IMR-90 (cell line): ENCODE results near the gene MFAP1. TPM values are rescaled to one million over a fixed set of nuclear protein-coding genes. Genes with fewer than 3 reads are reported as not detected.

Source experiments
- ATAC-seq: fragments of 200-7000 bp; cut with Tn5 transposase; 2 replicates; pipeline ENCODE4 v1.9.1; 2020; ENCODE audit warnings: low read depth, mild to moderate bottlenecking, moderate library complexity
- BruUV-seq: library from RNA; stranded (reverse); fragments of 400-500 nt; replicated peaks from 2 replicates; lab custom pipeline; 2021; lab: Mats Ljungman, UMichigan
- CTCF ChIA-PET: fragments of 300-600 bp; formaldehyde crosslinking; extraction: SDS; loops from one replicate; lab custom pipeline; 2021; ENCODE audit warnings: antibody characterized with exemption; lab: Yijun Ruan, JAX
- POLR2A ChIA-PET: fragments of 300-600 bp; sonication (Branson Sonifier 250); formaldehyde crosslinking; loops from one replicate; lab custom pipeline; 2022; ENCODE audit warnings: antibody characterized with exemption; ENCODE audit not compliant: unreplicated experiment; lab: Charles Lee
- DNase-seq: peaks from one replicate; pipeline ENCODE4 v3.0.0; 2013
- H2AFZ ChIP-seq: replicated peaks from 2 replicates; pipeline ENCODE3; 2013; ENCODE audit warnings: low read length, mild to moderate bottlenecking; ENCODE audit not compliant: poor library complexity
- H2AK5ac ChIP-seq: 2 replicates; pipeline ENCODE4 v1.6.1; 2013; ENCODE audit warnings: low read depth, low read length, inconsistent platforms
- H2AK9ac ChIP-seq: replicated peaks from 2 replicates; pipeline ENCODE3; 2013; ENCODE audit warnings: mild to moderate bottlenecking, low read depth, low read length, moderate library complexity; ENCODE audit not compliant: poor library complexity
- H2BK120ac ChIP-seq: 2 replicates; pipeline ENCODE4 v1.6.1; 2013; ENCODE audit warnings: low read depth, low read length, inconsistent platforms
- H2BK15ac ChIP-seq: 3 replicates; pipeline ENCODE4 v1.6.1; 2013; ENCODE audit warnings: low read depth, low read length, inconsistent platforms
- H2BK20ac ChIP-seq: 2 replicates; pipeline ENCODE4 v1.6.1; 2013; ENCODE audit warnings: low read depth, mild to moderate bottlenecking, inconsistent platforms, low read length, moderate library complexity
- H2BK5ac ChIP-seq: 2 replicates; pipeline ENCODE4 v1.6.1; 2013; ENCODE audit warnings: mild to moderate bottlenecking, low read depth, low read length, inconsistent platforms; ENCODE audit not compliant: poor library complexity, severe bottlenecking
- H3K14ac ChIP-seq: replicated peaks from 2 replicates; pipeline ENCODE4 v1.6.1; 2013; ENCODE audit warnings: low read depth, low read length, inconsistent platforms
- H3K18ac ChIP-seq: 2 replicates; pipeline ENCODE4 v1.6.1; 2013; ENCODE audit warnings: low read depth, low read length, control low read depth
- H3K23ac ChIP-seq: 2 replicates; pipeline ENCODE4 v1.6.1; 2013; ENCODE audit warnings: low read depth, low read length, inconsistent platforms
- H3K27ac ChIP-seq: 2 replicates; pipeline ENCODE4 v1.5.1; 2013; ENCODE audit warnings: mild to moderate bottlenecking, control low read depth, low read length; ENCODE audit not compliant: insufficient read depth
- H3K27me3 ChIP-seq: 2 replicates; pipeline ENCODE4 v1.6.1; 2013; ENCODE audit warnings: low read length; ENCODE audit not compliant: control insufficient read depth, insufficient read depth
- H3K36me3 ChIP-seq: 2 replicates; pipeline ENCODE4 v1.6.1; 2013; ENCODE audit warnings: low read length, mixed read lengths; ENCODE audit not compliant: control insufficient read depth, insufficient read depth
- H3K4ac ChIP-seq: 2 replicates; pipeline ENCODE4 v1.6.1; 2013; ENCODE audit warnings: low read depth, low read length, inconsistent platforms
- H3K4me1 ChIP-seq: 2 replicates; pipeline ENCODE4 v1.6.1; 2013; ENCODE audit warnings: low read length, mixed read lengths; ENCODE audit not compliant: control insufficient read depth, insufficient read depth
- H3K4me2 ChIP-seq: 2 replicates; pipeline ENCODE4 v1.6.1; 2013; ENCODE audit warnings: low read depth, mild to moderate bottlenecking, control low read depth, low read length, moderate library complexity
- H3K4me3 ChIP-seq: 2 replicates; pipeline ENCODE4 v1.5.1; 2013; ENCODE audit warnings: low read depth, mild to moderate bottlenecking, control low read depth, low read length, moderate library complexity; ENCODE audit not compliant: insufficient read depth
- H3K56ac ChIP-seq: 2 replicates; pipeline ENCODE4 v1.6.1; 2013; ENCODE audit warnings: low read length, inconsistent platforms; ENCODE audit not compliant: insufficient read depth; ENCODE audit errors: extremely low read depth
- H3K79me1 ChIP-seq, 2 experiments: 2 replicates each; pipeline ENCODE4 v1.6.1; 2013; ENCODE audit warnings: low read length in 2 of 2, inconsistent platforms in 1 of 2, low read depth in 1 of 2
- H3K9ac ChIP-seq: 2 replicates; pipeline ENCODE4 v1.6.1; 2013; ENCODE audit warnings: low read depth, low read length, control low read depth
- H3K9me1 ChIP-seq: 2 replicates; pipeline ENCODE4 v1.6.1; 2013; ENCODE audit warnings: low read length, inconsistent platforms; ENCODE audit not compliant: insufficient read depth
- H3K9me3 ChIP-seq: 2 replicates; pipeline ENCODE4 v1.6.1; 2013; ENCODE audit warnings: low read length; ENCODE audit not compliant: control insufficient read depth, insufficient read depth
- H4K20me1 ChIP-seq: 2 replicates; pipeline ENCODE4 v1.6.1; 2013; ENCODE audit warnings: low read length, inconsistent platforms; ENCODE audit not compliant: insufficient read depth
- H4K5ac ChIP-seq: 2 replicates; pipeline ENCODE4 v1.6.1; 2013; ENCODE audit warnings: mild to moderate bottlenecking, low read depth, low read length, control low read depth
- H4K8ac ChIP-seq, 2 experiments: 2 replicates each; pipeline ENCODE4 v1.6.1; 2013; ENCODE audit warnings: low read depth in 2 of 2, low read length in 2 of 2, control low read depth in 1 of 2, inconsistent platforms in 1 of 2
- H4K91ac ChIP-seq: 2 replicates; pipeline ENCODE4 v1.6.1; 2013; ENCODE audit warnings: low read depth, low read length, inconsistent platforms; ENCODE audit not compliant: insufficient read depth
- BHLHE40 ChIP-seq: fragments of 150-350 bp; IDR thresholded peaks from 2 replicates; pipeline ENCODE4 v1.6.1; 2016; ENCODE audit warnings: mild to moderate bottlenecking, low read depth, low read length
- CEBPB ChIP-seq: IDR thresholded peaks from 2 replicates; pipeline ENCODE4 v1.6.1; 2012; ENCODE audit warnings: low read depth, low read length, improper control_type of control experiment
- CHD1 ChIP-seq: IDR thresholded peaks from 2 replicates; pipeline ENCODE4 v1.6.1; 2012; ENCODE audit warnings: low read depth, low read length, improper control_type of control experiment
- CTCF ChIP-seq: conservative IDR thresholded peaks from 2 replicates; pipeline ENCODE4 v1.5.1; 2012; ENCODE audit warnings: mild to moderate bottlenecking, low read depth, low read length, improper control_type of control experiment
- FOS ChIP-seq: fragments of 150-350 bp; IDR thresholded peaks from 2 replicates; pipeline ENCODE4 v1.6.1; 2016; ENCODE audit warnings: low read depth, low read length
- MAFK ChIP-seq: IDR thresholded peaks from 2 replicates; pipeline ENCODE4 v1.6.1; 2012; ENCODE audit warnings: low read depth, low read length, improper control_type of control experiment
- MAZ ChIP-seq: IDR thresholded peaks from 2 replicates; pipeline ENCODE4 v1.6.1; 2012; ENCODE audit warnings: low read depth, mild to moderate bottlenecking, low read length, improper control_type of control experiment, moderate library complexity, borderline replicate concordance
- MXI1 ChIP-seq: IDR thresholded peaks from 2 replicates; pipeline ENCODE4 v1.6.1; 2012; ENCODE audit warnings: low read depth, mild to moderate bottlenecking, low read length, moderate library complexity, borderline replicate concordance
- NFE2L2 ChIP-seq: fragments of 150-350 bp; IDR thresholded peaks from 2 replicates; pipeline ENCODE4 v1.6.1; 2016; ENCODE audit warnings: low read depth, mild to moderate bottlenecking, low read length
- POLR2A ChIP-seq: IDR thresholded peaks from 2 replicates; pipeline ENCODE4 v1.6.1; 2012; ENCODE audit warnings: mild to moderate bottlenecking, low read depth, low read length
- RAD21 ChIP-seq: IDR thresholded peaks from 2 replicates; pipeline ENCODE4 v1.6.1; 2012; ENCODE audit warnings: low read length, improper control_type of control experiment
- RCOR1 ChIP-seq: IDR thresholded peaks from 2 replicates; pipeline ENCODE4 v1.6.1; 2012; ENCODE audit warnings: mild to moderate bottlenecking, low read length, improper control_type of control experiment; ENCODE audit not compliant: insufficient replicate concordance
- RFX5 ChIP-seq: IDR thresholded peaks from 2 replicates; pipeline ENCODE4 v1.8.0; 2012; ENCODE audit warnings: low read depth, mild to moderate bottlenecking, low read length, moderate library complexity
- SMC3 ChIP-seq: fragments of 150-350 bp; IDR thresholded peaks from 2 replicates; pipeline ENCODE4 v1.6.1; 2016; ENCODE audit warnings: low read depth, mild to moderate bottlenecking, antibody characterized with exemption, low read length, moderate library complexity
- WGBS, 2 experiments: methylation state at CpG; one replicate each; pipeline versions ENCODE4 v1.1.5 to v1.1.7; 2013; ENCODE audit warnings: missing lambda C conversion rate in 2 of 2; ENCODE audit not compliant: insufficient read length in 1 of 2; ENCODE audit errors: extremely low coverage in 2 of 2; 5-methylcytosine and 5-hydroxymethylcytosine counted together
- dilution Hi-C: fragments of 300-500 bp; cut with HindIII; formaldehyde crosslinking; loops from one replicate; pipeline ENCODE4 v1.14.3; 2018; ENCODE audit warnings: low sequenced_read_pairs; ENCODE audit not compliant: unreplicated experiment
- in situ Hi-C: fragments of 300-500 bp; cut with MboI; formaldehyde crosslinking; loops from 3 replicates; pipeline ENCODE4 v1.14.3; 2019; ENCODE audit warnings: low sequenced_read_pairs, inconsistent platforms, mixed read lengths
- intact Hi-C: fragments of 100-400 bp; cut with micrococcal nuclease; formaldehyde crosslinking; loops from 2 replicates; pipeline ENCODE4 v1.10.0; 2022
- polyA plus RNA-seq, 3 experiments: library from polyadenylated mRNA; depleted of rRNA; stranded (reverse); fragments of >200 nt; gene quantifications; 2 replicates each; pipeline ENCODE4 v1.2.3, GENCODE V29; 2012; ENCODE audit warnings: low replicate concordance in 1 of 3
- total RNA-seq: library from RNA; depleted of rRNA; stranded (reverse); fragments of >200 nt; gene quantifications from 2 replicates; pipeline ENCODE4 v1.2.3, GENCODE V29; 2012
- TF ChIP-seq, protein P1 (sequence below): fragments of 150-350 bp; IDR thresholded peaks from 2 replicates; pipeline ENCODE4 v1.6.1; 2017; ENCODE audit warnings: mild to moderate bottlenecking, antibody characterized with exemption, low read length, low read depth
- TF ChIP-seq, protein P2 (sequence below): fragments of 150-350 bp; IDR thresholded peaks from 2 replicates; pipeline ENCODE4 v1.6.1; 2016; ENCODE audit warnings: low read depth, mild to moderate bottlenecking, low read length, moderate library complexity, borderline replicate concordance

Gene MFAP1
- total and polyA plus RNA-seq, 2 of the 4 experiments (the other 2 are of a cell fraction), result 21.6 to 28.5 TPM

- Histone ChIP-seq H3K4me2 (no peak overlapping the region), H2BK20ac (no peak overlapping the region), H3K36me3 (peaks cover 7% of the 10 kb centered on the region), H2AK9ac (no peak overlapping the region), H2BK120ac (no peak overlapping the region), H3K9me1 (no peaks in the 10 kb centered on the region), H3K4ac (no peak overlapping the region), H3K4me1 (no peaks in the 10 kb centered on the region), H4K8ac (no peak overlapping the region), H2BK5ac (no peak overlapping the region), H3K79me1 (no peaks in the 10 kb centered on the region), H3K27ac (no peak overlapping the region), H2BK15ac (no peak overlapping the region), H3K23ac (no peak overlapping the region), H3K9me3 (no peaks in the 10 kb centered on the region), H3K18ac (no peak overlapping the region), H3K56ac (no peak overlapping the region), H4K20me1 (no peaks in the 10 kb centered on the region), H4K91ac (no peak overlapping the region), H3K27me3 (no peaks in the 10 kb centered on the region), H3K9ac (no peak overlapping the region), H4K5ac (no peak overlapping the region), H3K14ac (no peak overlapping the region), H3K4me3 (no peak overlapping the region), H2AFZ (no peak overlapping the region), H2AK5ac (no peak overlapping the region)
- WGBS, 2 experiments, result 100% methylated on average over 2 of the region's 5 CpGs; no CpG with 5 or more reads in 1 of the 2 experiments
- TF ChIP-seq RAD21 (no peak), RCOR1 (no peak), BHLHE40 (no peak), CTCF (no peak), MAZ (no peak), POLR2A (no peak), MAFK (no peak), MXI1 (no peak), RFX5 (no peak), CHD1 (no peak), FOS (no peak), NFE2L2 (no peak), CEBPB (no peak), SMC3 (no peak)
- TF ChIP-seq, protein P1, sequence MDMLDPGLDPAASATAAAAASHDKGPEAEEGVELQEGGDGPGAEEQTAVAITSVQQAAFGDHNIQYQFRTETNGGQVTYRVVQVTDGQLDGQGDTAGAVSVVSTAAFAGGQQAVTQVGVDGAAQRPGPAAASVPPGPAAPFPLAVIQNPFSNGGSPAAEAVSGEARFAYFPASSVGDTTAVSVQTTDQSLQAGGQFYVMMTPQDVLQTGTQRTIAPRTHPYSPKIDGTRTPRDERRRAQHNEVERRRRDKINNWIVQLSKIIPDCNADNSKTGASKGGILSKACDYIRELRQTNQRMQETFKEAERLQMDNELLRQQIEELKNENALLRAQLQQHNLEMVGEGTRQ, result no peak
- TF ChIP-seq, protein P2, sequence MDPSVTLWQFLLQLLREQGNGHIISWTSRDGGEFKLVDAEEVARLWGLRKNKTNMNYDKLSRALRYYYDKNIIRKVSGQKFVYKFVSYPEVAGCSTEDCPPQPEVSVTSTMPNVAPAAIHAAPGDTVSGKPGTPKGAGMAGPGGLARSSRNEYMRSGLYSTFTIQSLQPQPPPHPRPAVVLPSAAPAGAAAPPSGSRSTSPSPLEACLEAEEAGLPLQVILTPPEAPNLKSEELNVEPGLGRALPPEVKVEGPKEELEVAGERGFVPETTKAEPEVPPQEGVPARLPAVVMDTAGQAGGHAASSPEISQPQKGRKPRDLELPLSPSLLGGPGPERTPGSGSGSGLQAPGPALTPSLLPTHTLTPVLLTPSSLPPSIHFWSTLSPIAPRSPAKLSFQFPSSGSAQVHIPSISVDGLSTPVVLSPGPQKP, result no peak
- intact Hi-C loops, result no loop called here
- in situ Hi-C loops, result no loop called here
- dilution Hi-C loops, result no loop called here
- CTCF ChIA-PET, result no interaction called here
- POLR2A ChIA-PET, result interaction anchor here (0.6 kb wide), 1 partner anchor 26 kb away, joined by 9 read pairs; no protein-coding TSS in a partner anchor
- DNase-seq (no peak), ATAC-seq (no peak)
- BruUV-seq, result no TSS peak
Measured at GRCh38 chr15:43867096-43867495, 42.6 kb upstream of the MFAP1 start.
